Activated CD4-positive, alpha-beta memory T cell treated with anti-CD3 and anti-CD28 coated beads, Interleukin-2, amount 10 ng/mL, durations not matched to agents 7 days and 5 days (primary cell): ENCODE measurements around the gene PHF21A. TPM values are rescaled to one million over a fixed set of nuclear protein-coding genes. Genes with fewer than 3 reads are reported as not detected.
"Not testable (repeated sequence)": the region's sequence is repeated elsewhere in the genome, so short reads cannot be mapped to it uniquely, and the experiment has no call there.

Experiments used
- CTCF ChIA-PET: fragments of 350-600 bp; sonication (Branson Sonifier 250); formaldehyde crosslinking; loops from one replicate; lab custom pipeline; 2021; ENCODE audit warnings: antibody characterized with exemption, inconsistent platforms; lab: Charles Lee
- POLR2A ChIA-PET: fragments of 350-600 bp; sonication (Branson Sonifier 250); formaldehyde crosslinking; loops from one replicate; lab custom pipeline; 2021; ENCODE audit warnings: antibody characterized with exemption; lab: Charles Lee
- DNase-seq: peaks from one replicate; pipeline ENCODE4 v3.0.0-alpha.2; 2020
- H3K27ac Mint-ChIP-seq: one replicate; pipeline ENCODE4 v1.8.0; 2021; ENCODE audit warnings: mild to moderate bottlenecking, mixed read lengths
- H3K27me3 Mint-ChIP-seq: one replicate; pipeline ENCODE4 v1.8.0; 2021; ENCODE audit warnings: mixed read lengths
- H3K36me3 Mint-ChIP-seq: one replicate; pipeline ENCODE4 v1.8.0; 2021; ENCODE audit warnings: low read depth, mixed read lengths
- H3K4me1 Mint-ChIP-seq: one replicate; pipeline ENCODE4 v1.8.0; 2021; ENCODE audit warnings: mixed read lengths
- H3K4me3 Mint-ChIP-seq: one replicate; pipeline ENCODE4 v1.8.0; 2021; ENCODE audit warnings: mild to moderate bottlenecking, mixed read lengths
- H3K9me3 Mint-ChIP-seq: one replicate; pipeline ENCODE4 v1.8.0; 2021; ENCODE audit warnings: mixed read lengths
- total RNA-seq, 2 experiments: library from RNA; stranded (reverse); gene quantifications; one replicate each; pipeline ENCODE4 v1.2.3, GENCODE V29; 2021

Gene PHF21A
- total RNA-seq, 2 experiments from 2014 or later: 52.6 to 56.9 TPM

DNA sequence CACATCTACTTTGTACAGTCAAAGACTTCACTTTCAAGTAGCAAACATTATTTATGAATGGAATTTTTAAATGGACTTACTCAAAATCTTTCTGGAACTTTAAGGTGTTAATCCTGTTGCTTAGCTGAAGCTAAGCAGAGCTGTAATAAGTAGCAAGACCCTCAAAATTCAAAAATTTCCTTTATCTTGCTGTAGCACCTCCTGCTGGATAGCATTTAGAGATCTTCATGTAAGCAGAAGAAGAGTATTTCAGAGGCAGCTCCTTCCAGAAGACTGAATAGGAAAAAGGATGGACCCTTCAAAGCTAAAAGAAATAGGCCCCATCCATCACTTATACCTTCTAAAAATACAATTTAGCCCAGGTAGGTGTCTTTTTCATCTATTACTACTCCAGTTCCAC lies 3.4 kb downstream of the PHF21A start:
- peak overlapping the region; percentile 96 for H3K4me3 Mint-ChIP-seq
- POLR2A ChIA-PET: interaction anchor here (1.0 kb wide), 1 partner anchor 13 kb away, joined by 4 read pairs; no protein-coding TSS in a partner anchor
- no peak overlapping the region for H3K27ac Mint-ChIP-seq
- no peaks in the 10 kb centered on the region for H3K27me3 Mint-ChIP-seq
- peaks cover 61% of the 10 kb centered on the region for H3K4me1 Mint-ChIP-seq
- no peaks in the 10 kb centered on the region for H3K9me3 Mint-ChIP-seq
- CTCF ChIA-PET: interaction anchor here (1.0 to 2.8 kb wide), 4 partner anchors 13 to 152 kb away, joined by 3 to 13 read pairs (median 4); no protein-coding TSS in a partner anchor
- DNase-seq: no peak
- peaks cover 14% of the 10 kb centered on the region for H3K36me3 Mint-ChIP-seq

- not testable (repeated sequence) for H3K9me3 Mint-ChIP-seq, DNase-seq, H3K27me3 Mint-ChIP-seq
- ChIA-PET CTCF (interaction anchor here (0.9 to 2.8 kb wide), 4 partner anchors 8 to 232 kb away, joined by 3 to 13 read pairs (median 4); no protein-coding TSS in a partner anchor), POLR2A (interaction anchor here (0.7 to 1.9 kb wide), 5 partner anchors 8 to 18 kb away, joined by 3 to 13 read pairs (median 3); no protein-coding TSS in a partner anchor)
- Mint-ChIP-seq H3K4me3 (peak overlapping the region; percentile 57), H3K4me1 (peaks cover 59% of the 10 kb centered on the region), H3K27ac (peak overlapping the region; percentile 77), H3K36me3 (peaks cover 14% of the 10 kb centered on the region)
Observed at GRCh38 chr11:46116712-46117037, 4.6 kb downstream of the PHF21A start.

- peaks cover 59% of the 10 kb centered on the region for H3K4me1 Mint-ChIP-seq
- POLR2A ChIA-PET: interaction anchor here (1.1 to 1.9 kb wide), 4 partner anchors 9 to 18 kb away, joined by 3 to 13 read pairs (median 4); no protein-coding TSS in a partner anchor
Observed at GRCh38 chr11:46116007-46116711, 5.1 kb downstream of the PHF21A start.

GRCh38 chr11:46114961-46115360 lies 6.3 kb downstream of the PHF21A start:
- H3K4me1 Mint-ChIP-seq: peaks cover 59% of the 10 kb centered on the region
- H3K9me3 Mint-ChIP-seq: no peaks in the 10 kb centered on the region
- no peaks in the 10 kb centered on the region for H3K27me3 Mint-ChIP-seq
- ChIA-PET POLR2A (no interaction called here), CTCF (interaction anchor here (1.3 to 1.6 kb wide), 4 partner anchors 12 to 237 kb away, joined by 4 to 5 read pairs (median 4); no protein-coding TSS in a partner anchor)
- H3K4me3 Mint-ChIP-seq: no peak overlapping the region
- no peak for DNase-seq
- peaks cover 14% of the 10 kb centered on the region for H3K36me3 Mint-ChIP-seq
- H3K27ac Mint-ChIP-seq: peak overlapping the region; percentile 44

More at GRCh38 chr11:46116007-46116711, 5.1 kb downstream of the PHF21A start:
- no peaks in the 10 kb centered on the region for H3K9me3 Mint-ChIP-seq
- H3K27ac Mint-ChIP-seq: peak overlapping the region; percentile 77
- CTCF ChIA-PET: interaction anchor here (0.5 to 2.8 kb wide), 9 partner anchors 9 to 246 kb away, joined by 3 to 13 read pairs (median 3); partner anchors contain the start of gene PEX16
- H3K4me3 Mint-ChIP-seq: peak overlapping the region; percentile 57
- no peak for DNase-seq
- H3K27me3 Mint-ChIP-seq: no peaks in the 10 kb centered on the region
- H3K36me3 Mint-ChIP-seq: peaks cover 14% of the 10 kb centered on the region

GRCh38 chr11:46114378-46114777 lies 6.9 kb downstream of the PHF21A start:
- Mint-ChIP-seq H3K9me3 (no peaks in the 10 kb centered on the region), H3K36me3 (peaks cover 12% of the 10 kb centered on the region), H3K4me1 (peaks cover 57% of the 10 kb centered on the region), H3K4me3 (no peak overlapping the region), H3K27ac (no peak overlapping the region), H3K27me3 (no peaks in the 10 kb centered on the region)
- CTCF ChIA-PET: interaction anchor here (1.2 to 1.6 kb wide), 5 partner anchors 10 to 242 kb away, joined by 3 to 4 read pairs (median 4); no protein-coding TSS in a partner anchor
- DNase-seq: no peak
- POLR2A ChIA-PET: interaction anchor here (0.6 to 1.0 kb wide), 2 partner anchors 13 to 15 kb away, joined by 3 to 4 read pairs; no protein-coding TSS in a partner anchor

- Mint-ChIP-seq H3K27me3 (no peaks in the 10 kb centered on the region), H3K4me3 (no peak overlapping the region), H3K36me3 (peaks cover 8% of the 10 kb centered on the region), H3K4me1 (peaks cover 44% of the 10 kb centered on the region), H3K9me3 (no peaks in the 10 kb centered on the region), H3K27ac (no peak overlapping the region)
- DNase-seq: peak; percentile 24
- CTCF ChIA-PET: interaction anchor here (0.6 to 1.4 kb wide), 3 partner anchors 11 to 240 kb away, joined by 3 to 4 read pairs (median 3); no protein-coding TSS in a partner anchor
- POLR2A ChIA-PET: interaction anchor here (0.8 to 1.1 kb wide), 2 partner anchors 11 to 13 kb away, joined by 3 read pairs; no protein-coding TSS in a partner anchor
Observed at GRCh38 chr11:46112961-46113607, 8.2 kb downstream of the PHF21A start.

DNA sequence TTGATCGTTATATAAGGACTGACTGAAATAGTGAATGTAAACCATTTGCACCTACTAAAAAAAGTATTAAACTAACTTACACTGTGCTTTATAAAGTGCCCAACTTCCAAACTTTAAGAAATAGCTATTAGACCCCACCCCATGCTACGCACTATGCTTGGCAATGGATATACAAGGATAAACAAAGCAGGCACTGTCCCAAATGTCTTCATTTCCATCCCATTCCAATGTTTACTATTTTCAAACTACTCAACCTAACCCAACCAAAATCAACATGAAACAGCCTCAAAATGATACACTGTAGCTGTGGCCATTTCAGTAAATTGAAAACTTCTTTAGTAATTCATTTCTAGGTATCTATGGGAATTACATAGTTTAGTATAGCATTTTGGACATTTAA lies 12.5 kb downstream of the PHF21A start:
- peaks cover 20% of the 10 kb centered on the region for H3K4me1 Mint-ChIP-seq
- no peak overlapping the region for H3K27ac Mint-ChIP-seq
- no peak overlapping the region for H3K4me3 Mint-ChIP-seq
- POLR2A ChIA-PET: no interaction called here
- DNase-seq: no peak
- CTCF ChIA-PET: interaction anchor here (1.5 kb wide), 1 partner anchor 103 kb away, joined by 4 read pairs; no protein-coding TSS in a partner anchor
- H3K27me3 Mint-ChIP-seq: no peaks in the 10 kb centered on the region
- peaks cover 2% of the 10 kb centered on the region for H3K36me3 Mint-ChIP-seq
- H3K9me3 Mint-ChIP-seq: no peaks in the 10 kb centered on the region

- H3K4me3 Mint-ChIP-seq: no peak overlapping the region
- peaks cover 15% of the 10 kb centered on the region for H3K4me1 Mint-ChIP-seq
- ChIA-PET CTCF (no interaction called here), POLR2A (no interaction called here)
- no peak overlapping the region for H3K27ac Mint-ChIP-seq
- no peaks in the 10 kb centered on the region for H3K36me3 Mint-ChIP-seq
- no peak for DNase-seq
- H3K9me3 Mint-ChIP-seq: no peaks in the 10 kb centered on the region
- H3K27me3 Mint-ChIP-seq: no peaks in the 10 kb centered on the region
Observed at GRCh38 chr11:46107780-46108179, 13.5 kb downstream of the PHF21A start.

GRCh38 chr11:46107408-46107718 lies 13.9 kb downstream of the PHF21A start:
- no peaks in the 10 kb centered on the region for H3K9me3 Mint-ChIP-seq
- H3K36me3 Mint-ChIP-seq: no peaks in the 10 kb centered on the region
- H3K4me3 Mint-ChIP-seq: no peak overlapping the region
- H3K4me1 Mint-ChIP-seq: peaks cover 12% of the 10 kb centered on the region
- no peaks in the 10 kb centered on the region for H3K27me3 Mint-ChIP-seq
- no peak overlapping the region for H3K27ac Mint-ChIP-seq
- POLR2A ChIA-PET: no interaction called here
- CTCF ChIA-PET: no interaction called here
- no peak for DNase-seq

DNA sequence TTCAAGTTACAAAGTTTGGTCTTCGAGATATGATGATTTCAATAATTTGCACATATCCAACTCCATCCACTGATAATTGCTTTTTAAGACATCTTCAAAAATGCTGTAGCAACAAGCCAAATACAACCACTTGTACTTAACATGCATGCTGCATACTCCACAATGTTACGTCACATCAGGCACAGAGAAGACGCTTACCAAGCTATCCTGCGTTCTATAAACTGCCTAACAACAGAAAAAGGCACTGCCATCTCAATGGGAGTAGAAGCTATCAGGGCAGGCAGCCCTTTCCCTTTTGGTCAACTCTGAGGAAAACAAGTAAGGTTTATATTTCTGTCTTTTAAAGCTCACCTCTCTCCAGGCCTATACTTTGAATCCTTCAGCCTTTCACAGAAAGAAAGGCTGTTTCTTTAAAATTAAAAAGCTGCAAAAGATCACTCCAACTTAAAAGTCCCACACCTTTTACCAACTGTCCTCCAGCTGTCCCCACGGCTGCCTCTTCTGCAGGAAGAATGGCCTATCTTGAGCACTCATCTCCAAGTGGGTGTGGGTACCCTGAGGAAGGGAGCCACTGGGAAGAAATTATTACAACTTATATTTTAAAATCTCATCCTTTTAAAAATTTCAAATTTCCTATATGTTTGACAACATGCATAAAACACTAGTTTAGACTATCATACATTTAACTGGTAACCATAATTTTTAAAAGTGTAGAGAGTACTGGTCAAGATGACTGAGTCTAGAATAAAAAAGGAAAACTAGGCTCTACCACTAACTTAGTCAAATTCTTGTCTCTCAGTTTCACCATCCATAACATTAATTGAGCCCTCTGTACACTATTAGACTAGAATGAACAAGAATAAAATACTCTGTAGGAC lies 14.5 kb downstream of the PHF21A start:
- no peaks in the 10 kb centered on the region for H3K9me3 Mint-ChIP-seq
- ChIA-PET POLR2A (no interaction called here), CTCF (no interaction called here)
- H3K4me1 Mint-ChIP-seq: peaks cover 12% of the 10 kb centered on the region
- H3K27ac Mint-ChIP-seq: no peak overlapping the region
- no peak overlapping the region for H3K4me3 Mint-ChIP-seq
- no peak for DNase-seq
- no peaks in the 10 kb centered on the region for H3K36me3 Mint-ChIP-seq
- no peaks in the 10 kb centered on the region for H3K27me3 Mint-ChIP-seq

- no peak overlapping the region for H3K27ac Mint-ChIP-seq
- DNase-seq: no peak
- no peaks in the 10 kb centered on the region for H3K36me3 Mint-ChIP-seq
- peaks cover 16% of the 10 kb centered on the region for H3K4me1 Mint-ChIP-seq
- no peaks in the 10 kb centered on the region for H3K9me3 Mint-ChIP-seq
- ChIA-PET CTCF (no interaction called here), POLR2A (no interaction called here)
- H3K4me3 Mint-ChIP-seq: no peak overlapping the region
- H3K27me3 Mint-ChIP-seq: no peaks in the 10 kb centered on the region
Observed at GRCh38 chr11:46105926-46106325, 15.3 kb downstream of the PHF21A start.

GRCh38 chr11:46105134-46105628 lies 16.1 kb downstream of the PHF21A start:
- ChIA-PET POLR2A (no interaction called here), CTCF (interaction anchor here (0.8 kb wide), 1 partner anchor 13 kb away, joined by 5 read pairs; no protein-coding TSS in a partner anchor)
- no peak overlapping the region for H3K4me3 Mint-ChIP-seq
- H3K9me3 Mint-ChIP-seq: no peaks in the 10 kb centered on the region
- H3K27me3 Mint-ChIP-seq: no peaks in the 10 kb centered on the region
- no peaks in the 10 kb centered on the region for H3K36me3 Mint-ChIP-seq
- no peak for DNase-seq
- peaks cover 23% of the 10 kb centered on the region for H3K4me1 Mint-ChIP-seq
- no peak overlapping the region for H3K27ac Mint-ChIP-seq
